ENCODE measurements around the gene NAV3. TPM values are rescaled to one million over a fixed set of nuclear protein-coding genes. Genes with fewer than 3 reads are reported as not detected.

Gene NAV3
- total and polyA plus RNA-seq, 9 of the 15 experiments (the other 6 are each of a cell fraction or from before 2014, with no cell fraction given): 0.04 TPM; not detected in 8

DNA sequence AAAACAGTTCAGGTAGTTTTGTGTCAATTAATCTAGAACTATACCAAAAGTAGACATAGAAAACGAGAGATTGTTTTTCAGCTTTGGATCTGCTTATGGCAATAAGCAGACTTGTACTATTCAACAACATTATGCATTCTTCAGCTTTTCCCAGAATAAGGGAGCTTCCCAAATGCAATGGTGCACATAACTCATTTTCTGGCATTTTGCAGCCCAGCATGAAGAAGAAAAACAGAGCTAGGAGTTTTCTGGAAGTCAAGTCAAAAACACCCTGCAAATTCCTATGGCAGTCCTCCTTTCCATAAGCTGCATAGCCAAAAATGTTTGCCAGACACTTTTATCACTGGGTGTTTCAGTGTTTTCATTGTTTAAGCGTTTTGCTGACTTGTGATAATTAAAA lies 314.7 kb downstream of the NAV3 start:
- ChIA-PET CTCF (ENCODE audit: low intra/inter-chr PET ratio) (no interaction called here), POLR2A (no interaction called here)
- H3K27me3 ChIP-seq (ENCODE audit: control insufficient read depth in 2 of 2, insufficient read depth in 2 of 2, low read length in 2 of 2): no peaks in the 10 kb centered on the region
- no peaks in the 10 kb centered on the region for H3K79me2 ChIP-seq (ENCODE audit: control insufficient read depth, insufficient read depth, low read length)
- no peaks in the 10 kb centered on the region for H3K4me1 ChIP-seq (replicated peaks in 1 of 2; ENCODE audit: control insufficient read depth in 2 of 2, insufficient read depth in 2 of 2, low read length in 2 of 2)
- in situ Hi-C loops (cut with MboI): no loop called here
- no peak for DNase-seq (ENCODE audit: extremely low read depth in 1 of 4, low spot score in 3 of 4)
- intact Hi-C loops (cut with micrococcal nuclease): no loop called here
- H3K9ac ChIP-seq (ENCODE audit: insufficient read depth in 1 of 2, low read depth in 2 of 2, low read length in 2 of 2): no peak overlapping the region
- no peak for ATAC-seq
- no peak overlapping the region for H3K4me2 ChIP-seq (ENCODE audit: insufficient read depth, low read length)
- no TSS peak for BruUV-seq (replicated peaks)
- 0% methylated on average over 2 of the region's 2 CpGs for whole genome bisulfite sequencing (ENCODE audit: insufficient coverage, low coverage, missing lambda C conversion rate)
- H3K9me3 ChIP-seq (replicated peaks; ENCODE audit: control insufficient read depth, insufficient read depth, low read depth, low read length): no peaks in the 10 kb centered on the region
- FAIRE-seq: no peak
- no peaks in the 10 kb centered on the region for H3K36me3 ChIP-seq (ENCODE audit: control insufficient read depth, insufficient read depth, low read length)
- H3K4me3 ChIP-seq: no peak overlapping the region
- H3K9me1 ChIP-seq (ENCODE audit: control insufficient read depth, insufficient read depth, low read length): no peaks in the 10 kb centered on the region
- no peaks in the 10 kb centered on the region for H4K20me1 ChIP-seq (replicated peaks; ENCODE audit: control insufficient read depth, insufficient read depth, low read length)
- no peak overlapping the region for H3K27ac ChIP-seq (ENCODE audit: extremely low read depth, low read depth, low read length)
- no peak for TF ChIP-seq XRCC3 (IDR thresholded peaks at IDR 0.05)
- no peak for TF ChIP-seq RFX7 (CRISPR knock-in tag; IDR thresholded peaks at IDR 0.05)
- TF ChIP-seq TEAD1 (CRISPR knock-in tag; IDR thresholded peaks at IDR 0.05): no peak
- TF ChIP-seq NCOA2 (IDR thresholded peaks at IDR 0.05; ENCODE audit: partially characterized antibody in 2 of 2): no peak
- no peak for TF ChIP-seq GATA2 (CRISPR knock-in tag; IDR thresholded peaks at IDR 0.05)
- TF ChIP-seq, protein P1, sequence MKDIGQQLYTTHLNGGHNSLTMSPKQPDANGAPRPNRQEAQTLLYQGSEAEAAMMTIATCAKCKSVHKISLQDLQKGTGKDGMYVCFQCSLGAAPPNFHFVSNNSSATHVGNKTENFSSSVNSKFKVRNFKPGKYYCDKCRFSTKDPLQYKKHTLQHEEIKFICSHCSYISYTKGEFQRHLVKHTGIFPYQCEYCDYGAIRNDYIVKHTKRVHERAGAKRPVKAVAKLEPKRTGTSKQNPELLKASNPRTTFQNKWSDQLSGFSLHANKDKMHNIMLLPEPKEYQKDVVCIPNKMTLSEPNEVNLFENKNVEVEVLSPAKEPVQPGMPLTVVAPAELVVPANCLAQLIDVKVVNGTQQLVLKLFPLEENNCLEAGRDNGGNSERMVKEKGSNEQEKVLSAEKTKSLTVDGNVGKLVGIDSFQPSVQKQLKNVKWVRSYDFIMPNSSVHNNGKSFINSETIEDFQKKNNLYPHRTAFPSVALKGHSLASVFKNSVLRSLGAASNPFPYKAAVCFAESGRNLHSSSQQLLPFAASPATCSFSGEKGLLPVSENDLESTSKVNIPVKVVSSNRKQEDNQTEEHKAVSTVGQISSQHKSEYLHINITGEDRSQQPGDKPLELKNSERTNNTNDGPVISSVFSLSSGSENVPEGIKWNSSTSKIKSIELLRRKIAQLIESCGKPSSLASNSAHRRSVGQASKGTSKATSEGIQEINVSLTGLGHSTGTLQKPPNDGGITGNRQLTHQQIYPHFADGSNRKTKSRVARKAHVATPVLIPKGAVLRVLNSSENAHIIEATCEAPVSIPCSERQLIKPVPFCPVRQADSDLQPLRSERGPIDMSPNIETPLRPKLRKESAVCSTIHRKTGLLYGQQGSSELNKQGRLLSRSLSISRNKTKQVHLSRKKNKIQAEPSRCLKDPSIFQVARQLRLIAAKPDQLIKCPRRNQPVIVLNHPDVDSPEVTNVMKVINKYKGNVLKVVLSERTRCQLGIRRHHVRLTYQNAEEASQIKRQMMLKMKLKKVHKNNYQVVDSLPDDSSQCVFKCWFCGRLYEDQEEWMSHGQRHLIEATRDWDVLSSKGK (CRISPR knock-in tag; IDR thresholded peaks at IDR 0.05): no peak
- no peak for TF ChIP-seq ZNF584 (CRISPR knock-in tag; IDR thresholded peaks at IDR 0.05; ENCODE audit: low read depth)
- TF ChIP-seq, protein P2, sequence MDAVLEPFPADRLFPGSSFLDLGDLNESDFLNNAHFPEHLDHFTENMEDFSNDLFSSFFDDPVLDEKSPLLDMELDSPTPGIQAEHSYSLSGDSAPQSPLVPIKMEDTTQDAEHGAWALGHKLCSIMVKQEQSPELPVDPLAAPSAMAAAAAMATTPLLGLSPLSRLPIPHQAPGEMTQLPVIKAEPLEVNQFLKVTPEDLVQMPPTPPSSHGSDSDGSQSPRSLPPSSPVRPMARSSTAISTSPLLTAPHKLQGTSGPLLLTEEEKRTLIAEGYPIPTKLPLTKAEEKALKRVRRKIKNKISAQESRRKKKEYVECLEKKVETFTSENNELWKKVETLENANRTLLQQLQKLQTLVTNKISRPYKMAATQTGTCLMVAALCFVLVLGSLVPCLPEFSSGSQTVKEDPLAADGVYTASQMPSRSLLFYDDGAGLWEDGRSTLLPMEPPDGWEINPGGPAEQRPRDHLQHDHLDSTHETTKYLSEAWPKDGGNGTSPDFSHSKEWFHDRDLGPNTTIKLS (IDR thresholded peaks at IDR 0.05; ENCODE audit: borderline replicate concordance, low read depth): no peak
- no peak for TF ChIP-seq PTRF (tag; IDR thresholded peaks at IDR 0.05)
- no peak for TF ChIP-seq BACH1 (tag; IDR thresholded peaks at IDR 0.05)
- TF ChIP-seq, protein P3, sequence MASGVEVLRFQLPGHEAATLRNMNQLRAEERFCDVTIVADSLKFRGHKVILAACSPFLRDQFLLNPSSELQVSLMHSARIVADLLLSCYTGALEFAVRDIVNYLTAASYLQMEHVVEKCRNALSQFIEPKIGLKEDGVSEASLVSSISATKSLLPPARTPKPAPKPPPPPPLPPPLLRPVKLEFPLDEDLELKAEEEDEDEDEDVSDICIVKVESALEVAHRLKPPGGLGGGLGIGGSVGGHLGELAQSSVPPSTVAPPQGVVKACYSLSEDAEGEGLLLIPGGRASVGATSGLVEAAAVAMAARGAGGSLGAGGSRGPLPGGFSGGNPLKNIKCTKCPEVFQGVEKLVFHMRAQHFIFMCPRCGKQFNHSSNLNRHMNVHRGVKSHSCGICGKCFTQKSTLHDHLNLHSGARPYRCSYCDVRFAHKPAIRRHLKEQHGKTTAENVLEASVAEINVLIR (CRISPR knock-in tag; IDR thresholded peaks at IDR 0.05): no peak
- TF ChIP-seq SMAD1 (IDR thresholded peaks at IDR 0.05; ENCODE audit: low read depth, low read length, partially characterized antibody): no peak
- H2AFZ ChIP-seq (ENCODE audit: low read depth, low read length): no peak overlapping the region
